GM19240 (cell line): ENCODE data around the gene HS6ST2.

Source experiments
- DNase-seq: peaks from one replicate; pipeline ENCODE4 v3.0.0; 2011; ENCODE audit warnings: low spot score; ENCODE audit not compliant: insufficient read length

HS6ST2 gene

GRCh38 chrX:132853040-132853439 lies 105.4 kb downstream of the HS6ST2 start:
- DNase-seq = no peak

DNA sequence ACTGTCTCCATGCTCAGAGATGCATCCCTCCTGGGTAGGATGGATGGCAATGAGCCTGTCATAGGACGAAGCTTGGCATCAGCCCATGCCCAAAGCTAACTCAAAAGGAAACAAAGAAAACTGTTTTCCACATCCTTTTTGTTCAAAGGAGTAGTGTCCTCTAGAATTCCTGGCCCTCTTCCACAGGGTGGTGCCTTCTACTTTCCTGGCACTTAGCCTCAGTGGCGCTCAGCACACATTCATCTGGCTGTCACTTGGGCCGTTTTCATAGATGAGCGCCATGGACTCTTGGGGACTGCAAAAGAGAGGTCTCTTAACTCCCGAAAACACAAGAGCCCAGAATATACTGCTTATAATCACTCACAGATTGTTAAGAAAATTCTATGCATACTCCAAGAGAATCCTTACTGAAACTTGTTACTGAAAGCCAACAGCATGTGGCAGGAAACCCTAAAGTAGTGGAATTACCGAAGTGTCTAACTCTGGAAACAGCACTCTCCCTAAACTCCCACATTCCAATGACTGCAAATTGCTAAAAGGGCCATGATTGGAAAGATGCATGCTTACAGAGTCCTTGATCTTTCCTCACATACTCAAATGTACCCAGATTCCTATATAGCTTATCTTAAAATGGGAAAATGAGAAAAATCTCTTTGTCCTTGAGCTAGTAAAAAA lies 110.0 kb downstream of the HS6ST2 start:
- no peak for DNase-seq

DNA sequence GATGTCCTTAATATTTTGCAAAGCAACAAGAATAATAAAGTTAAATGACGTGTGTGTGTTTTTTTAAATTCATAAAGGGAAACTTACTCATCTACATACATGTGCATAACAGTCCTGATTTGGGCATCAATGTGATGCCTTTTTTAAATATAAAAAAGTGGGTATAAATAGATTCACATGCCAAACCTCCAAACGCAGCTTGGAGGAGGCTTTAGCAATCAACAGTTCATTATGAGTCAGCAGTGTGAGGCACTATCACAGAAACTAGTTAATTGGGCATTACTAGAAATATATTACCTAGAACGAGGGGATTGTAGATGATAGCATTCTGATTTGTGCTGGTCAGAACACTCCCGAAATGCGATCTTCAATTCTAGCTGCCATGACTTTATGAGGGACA lies 115.1 kb downstream of the HS6ST2 start:
- DNase-seq = no peak

GRCh38 chrX:132842460-132843238 lies 115.8 kb downstream of the HS6ST2 start:
- DNase-seq = no peak

DNA sequence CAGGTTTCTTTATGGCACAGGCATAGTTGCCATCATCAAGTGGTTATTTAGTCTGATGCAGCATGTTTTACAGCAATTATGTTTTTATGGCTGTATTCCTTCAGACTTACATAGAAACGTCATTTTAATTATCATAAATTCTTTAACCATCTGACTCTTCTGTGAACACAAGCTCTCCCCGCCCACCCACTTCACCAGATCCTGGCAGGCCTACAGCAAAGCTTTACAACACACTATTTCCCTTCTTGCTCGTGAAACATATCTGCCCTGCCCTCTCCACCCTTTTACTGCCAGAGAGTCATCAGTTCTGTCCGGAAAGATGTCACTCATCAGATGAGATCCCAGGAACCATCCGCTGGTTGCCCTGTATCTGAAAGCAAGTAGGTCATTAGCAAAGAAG lies 120.5 kb downstream of the HS6ST2 start:
- DNase-seq = no peak

GRCh38 chrX:132837126-132837525 lies 121.3 kb downstream of the HS6ST2 start:
- DNase-seq = no peak

GRCh38 chrX:132836471-132836870 lies 122.0 kb downstream of the HS6ST2 start:
- no peak for DNase-seq

DNA sequence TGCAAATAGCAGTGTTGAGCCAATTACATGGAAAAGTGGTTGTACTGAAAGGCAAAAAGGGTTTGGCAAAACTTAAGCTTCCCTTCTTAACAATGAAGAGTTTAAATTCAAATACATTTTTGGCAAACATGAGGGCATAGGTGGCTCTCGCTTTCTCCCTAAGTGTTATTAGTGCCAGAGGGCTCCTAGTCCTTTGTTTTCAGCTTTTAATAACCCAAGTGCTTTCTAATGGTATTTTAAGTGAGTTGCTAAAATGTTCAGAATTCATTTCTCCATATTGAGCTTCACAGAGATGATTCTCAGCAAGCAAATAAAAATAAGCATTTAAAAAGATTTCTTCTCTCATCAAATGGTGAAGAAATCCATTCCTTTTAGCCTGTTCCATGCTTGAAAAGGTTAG lies 123.7 kb downstream of the HS6ST2 start:
- no peak for DNase-seq

DNA sequence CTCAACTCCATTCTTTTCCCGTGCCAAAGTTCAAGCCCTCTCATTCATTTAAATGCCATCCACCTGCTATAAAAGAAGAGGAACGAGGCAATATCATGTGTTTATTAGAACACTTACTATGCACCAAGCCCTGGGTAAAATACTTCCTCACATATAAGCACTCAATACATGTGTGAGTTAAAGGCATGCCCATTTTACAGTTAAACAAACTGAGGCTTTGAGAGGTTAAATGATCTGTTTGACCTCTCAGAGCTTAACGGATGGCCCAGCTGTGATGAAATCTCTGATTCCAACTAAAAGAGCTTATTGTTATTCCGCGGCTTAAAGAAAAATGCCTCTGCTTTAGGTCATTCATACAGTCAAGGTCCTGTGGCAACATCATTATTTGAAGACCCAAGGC lies 124.3 kb downstream of the HS6ST2 start:
- DNase-seq = no peak

DNA sequence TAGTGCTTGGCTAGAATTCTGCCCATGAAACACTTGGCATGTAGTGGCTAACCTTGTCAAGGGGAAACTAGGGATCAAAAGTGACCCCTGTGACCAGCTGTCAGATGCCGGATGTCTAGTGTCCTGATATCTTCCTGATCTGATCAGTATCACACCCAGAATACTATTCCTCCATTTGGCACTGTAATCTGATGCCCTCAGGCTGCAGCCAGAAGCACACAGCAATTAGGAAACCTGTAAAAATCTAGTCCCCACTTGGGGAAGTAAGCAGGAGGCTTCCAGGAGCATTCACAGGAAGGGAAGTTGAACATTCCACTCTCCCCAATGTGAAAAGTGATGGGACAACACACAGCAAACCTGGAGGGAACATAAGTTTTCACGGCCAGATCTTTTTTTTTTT lies 125.1 kb downstream of the HS6ST2 start:
- no peak for DNase-seq

- DNase-seq = no peak
These were observed 127.0 kb downstream of the HS6ST2 start for GRCh38 chrX:132831336-132831973.

- no peak for DNase-seq
These were observed 135.8 kb downstream of the HS6ST2 start for GRCh38 chrX:132822634-132823012.

- no peak for DNase-seq
These were observed 136.3 kb downstream of the HS6ST2 start for GRCh38 chrX:132821974-132822633.

GRCh38 chrX:132820675-132821074 lies 137.8 kb downstream of the HS6ST2 start:
- DNase-seq = no peak

GRCh38 chrX:132819711-132820264 lies 138.6 kb downstream of the HS6ST2 start:
- no peak for DNase-seq

DNA sequence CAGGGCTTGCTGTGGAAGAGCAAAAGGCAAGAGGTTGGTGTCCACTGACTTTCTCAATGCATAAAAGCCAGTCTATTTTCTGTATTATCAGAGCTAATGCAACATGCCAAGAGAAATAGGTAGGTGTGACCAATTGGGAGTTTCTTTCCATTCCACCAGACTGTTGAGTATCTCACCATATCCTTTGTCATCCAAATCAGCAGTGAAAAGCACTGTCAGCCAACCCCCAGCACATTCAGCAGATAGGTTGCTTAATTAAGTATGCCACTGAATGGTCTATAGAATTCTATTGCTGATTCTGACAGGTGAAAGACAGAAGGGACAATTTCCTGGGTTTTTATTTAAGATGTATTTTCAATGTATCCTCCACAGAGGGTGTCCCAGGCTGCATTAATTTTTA lies 139.8 kb downstream of the HS6ST2 start:
- no peak for DNase-seq

GRCh38 chrX:132815643-132816042 lies 142.8 kb downstream of the HS6ST2 start:
- no peak for DNase-seq

DNA sequence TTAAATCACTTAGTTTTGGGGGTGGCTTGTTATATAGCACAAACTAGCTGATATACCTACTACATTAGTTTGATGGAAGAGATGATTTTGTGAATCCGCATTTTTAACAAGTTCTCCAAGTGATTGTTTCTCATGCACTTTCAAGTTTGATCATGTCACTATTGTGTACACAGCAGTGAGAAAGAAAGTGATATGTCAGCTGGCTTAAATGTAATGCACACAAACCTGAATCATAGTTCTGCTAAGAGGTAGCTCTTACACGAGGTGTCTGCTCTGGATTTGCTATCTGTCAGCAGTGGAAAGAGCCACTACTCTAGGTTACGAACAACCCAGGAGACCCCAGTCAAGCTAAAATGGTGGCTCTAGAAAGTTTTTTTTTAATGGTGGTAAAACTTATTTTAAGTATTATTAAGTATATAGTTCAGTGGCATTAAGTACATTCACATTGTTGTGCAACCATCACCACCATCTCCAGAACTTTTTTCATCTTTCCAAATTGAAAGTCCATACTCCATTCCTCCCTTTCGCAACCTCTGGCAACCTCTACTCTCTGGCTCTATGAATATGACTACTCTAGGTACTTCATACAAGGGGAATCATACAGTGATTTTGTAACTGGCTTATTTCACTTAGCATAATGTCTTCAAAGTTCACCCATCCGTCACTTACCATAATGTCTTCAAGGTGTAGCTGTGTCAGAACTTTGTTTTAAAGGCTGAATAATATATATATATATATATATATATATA lies 147.3 kb downstream of the HS6ST2 start:
- DNase-seq = no peak

- no peak for DNase-seq
These were observed 147.9 kb downstream of the HS6ST2 start for GRCh38 chrX:132810488-132810887.

- DNase-seq = no peak
These were observed 148.8 kb downstream of the HS6ST2 start for GRCh38 chrX:132809581-132809980.

- no peak for DNase-seq
These were observed 150.9 kb downstream of the HS6ST2 start for GRCh38 chrX:132807411-132808030.
